Measurements from ENCODE around the gene DGUOK. TPM values are rescaled to one million over a fixed set of nuclear protein-coding genes. Genes with fewer than 3 reads are reported as not detected.

The DGUOK gene
- total and polyA plus RNA-seq, 2 donors from 2014 or later = 44.4 to 86.2 TPM

GRCh38 chr2:73933194-73933593, 6.5 kb downstream of the DGUOK start:
- no peak for TF ChIP-seq CTCF (IDR thresholded peaks at IDR 0.05; ENCODE audit: borderline replicate concordance, extremely low read depth, insufficient read depth)
- H3K9me3 ChIP-seq (ENCODE audit: control insufficient read depth in 2 of 3, insufficient read depth in 1 of 3, low read length in 3 of 3) = no peaks in the 10 kb centered on the region
- FAIRE-seq (no peak), DNase-seq (no peak)
- H3K9ac ChIP-seq (ENCODE audit: low read length in 3 of 3) = no peak overlapping the region
- intact Hi-C loops (cut with DNase I) = no loop called here
- H3K4me3 ChIP-seq (ENCODE audit: low read length in 3 of 3) = no peak overlapping the region
- peaks cover 0 to 11% (median 2%) of the 10 kb centered on the region in 3 donors for H3K36me3 ChIP-seq (ENCODE audit: control insufficient read depth in 2 of 3, insufficient read depth in 3 of 3, low read length in 3 of 3)
- no peaks in the 10 kb centered on the region for H3K27me3 ChIP-seq (ENCODE audit: control insufficient read depth, insufficient read depth, low read length)
- H3K4me1 ChIP-seq (ENCODE audit: control insufficient read depth in 2 of 3, insufficient read depth in 2 of 3, low read depth in 1 of 3, low read length in 3 of 3) = peaks cover 0 to 9% (median 0%) of the 10 kb centered on the region in 3 donors
- H3K27ac ChIP-seq (ENCODE audit: low read depth in 2 of 2, low read length in 2 of 2) = no peak overlapping the region

- no peaks in the 10 kb centered on the region for H3K4me1 ChIP-seq (ENCODE audit: control insufficient read depth in 2 of 3, insufficient read depth in 2 of 3, low read depth in 1 of 3, low read length in 3 of 3)
- intact Hi-C loops (cut with DNase I) = no loop called here
These were observed 9.0 kb downstream of the DGUOK start for GRCh38 chr2:73935641-73936040.

GRCh38 chr2:73937103-73937885, 10.6 kb downstream of the DGUOK start:
- no peaks in the 10 kb centered on the region for H3K27me3 ChIP-seq (ENCODE audit: control insufficient read depth, insufficient read depth, low read length)
- peaks cover 0 to 11% (median 2%) of the 10 kb centered on the region in 3 donors for H3K36me3 ChIP-seq (ENCODE audit: control insufficient read depth in 2 of 3, insufficient read depth in 3 of 3, low read length in 3 of 3)
- intact Hi-C loops (cut with DNase I) = no loop called here
- DNase-seq (no peak), FAIRE-seq (no peak)
- H3K9ac ChIP-seq (ENCODE audit: low read length in 3 of 3) = no peak overlapping the region
- TF ChIP-seq CTCF (IDR thresholded peaks at IDR 0.05; ENCODE audit: borderline replicate concordance, extremely low read depth, insufficient read depth) = no peak
- H3K27ac ChIP-seq (ENCODE audit: low read depth in 2 of 2, low read length in 2 of 2) = no peak overlapping the region
- H3K4me1 ChIP-seq (ENCODE audit: control insufficient read depth in 2 of 3, insufficient read depth in 2 of 3, low read depth in 1 of 3, low read length in 3 of 3) = no peaks in the 10 kb centered on the region
- H3K4me3 ChIP-seq (ENCODE audit: low read length in 3 of 3) = no peak overlapping the region
- H3K9me3 ChIP-seq (ENCODE audit: control insufficient read depth in 2 of 3, insufficient read depth in 1 of 3, low read length in 3 of 3) = no peaks in the 10 kb centered on the region

More at GRCh38 chr2:73935641-73936040, 9.0 kb downstream of the DGUOK start:
- Histone ChIP-seq H3K27ac (ENCODE audit: low read depth in 2 of 2, low read length in 2 of 2) (no peak overlapping the region), H3K36me3 (ENCODE audit: control insufficient read depth in 2 of 3, insufficient read depth in 3 of 3, low read length in 3 of 3) (peaks cover 0 to 11% (median 2%) of the 10 kb centered on the region in 3 donors), H3K27me3 (ENCODE audit: control insufficient read depth, insufficient read depth, low read length) (no peaks in the 10 kb centered on the region), H3K9me3 (ENCODE audit: control insufficient read depth in 2 of 3, insufficient read depth in 1 of 3, low read length in 3 of 3) (no peaks in the 10 kb centered on the region), H3K9ac (ENCODE audit: low read length in 3 of 3) (no peak overlapping the region), H3K4me3 (ENCODE audit: low read length in 3 of 3) (no peak overlapping the region)
- DNase-seq (no peak), FAIRE-seq (no peak)
- TF ChIP-seq CTCF (IDR thresholded peaks at IDR 0.05; ENCODE audit: borderline replicate concordance, extremely low read depth, insufficient read depth) = no peak
